ENCODE data around the gene ENAH.

The ENAH gene

GRCh38 chr1:225445639-225446594, 207.0 kb downstream of the ENAH start:
- in situ Hi-C loops (cut with MboI; ENCODE audit: low sequenced_read_pairs): no loop called here

GRCh38 chr1:225442123-225442505, 210.8 kb downstream of the ENAH start:
- in situ Hi-C loops (cut with MboI; ENCODE audit: low sequenced_read_pairs): no loop called here

GRCh38 chr1:225441314-225442122, 211.4 kb downstream of the ENAH start:
- in situ Hi-C loops (cut with MboI; ENCODE audit: low sequenced_read_pairs): no loop called here

- in situ Hi-C loops (cut with MboI; ENCODE audit: low sequenced_read_pairs): no loop called here
Observed at GRCh38 chr1:225440380-225441221, 212.3 kb downstream of the ENAH start.

GRCh38 chr1:225437710-225438437, 215.0 kb downstream of the ENAH start:
- in situ Hi-C loops (cut with MboI; ENCODE audit: low sequenced_read_pairs): no loop called here

Measured in hTERT RPE-1 (cell line).